Measurements from ENCODE around the gene ERMARD. TPM values are rescaled to one million over a fixed set of nuclear protein-coding genes. Genes with fewer than 3 reads are reported as not detected.

Gene ERMARD
- total RNA-seq, 2 experiments from 2014 or later: 23.2 to 42.3 TPM

DNA sequence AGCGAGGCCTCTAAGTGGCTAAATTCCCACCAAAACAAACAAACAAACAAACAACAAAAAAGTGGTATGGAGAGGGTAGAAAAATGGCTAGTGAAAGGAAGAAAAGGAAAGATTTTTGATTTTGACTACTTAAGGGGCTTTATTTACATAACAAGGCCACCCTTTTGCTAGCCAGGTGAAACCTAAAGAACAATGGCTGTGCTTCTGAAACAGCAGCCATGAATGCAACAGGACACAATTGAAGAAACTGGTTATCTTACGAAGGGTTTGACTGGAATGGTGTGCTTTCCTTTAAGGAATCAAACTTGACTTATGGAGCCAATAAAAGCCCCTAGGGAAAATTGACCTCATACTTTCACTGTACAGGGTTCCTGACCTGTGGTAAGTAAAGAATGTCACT is 68.9 kb downstream of the ERMARD start:
- intact Hi-C loops (cut with micrococcal nuclease; ENCODE audit: unreplicated experiment): no loop called here
- no TSS peak for BruUV-seq (replicated peaks)

DNA sequence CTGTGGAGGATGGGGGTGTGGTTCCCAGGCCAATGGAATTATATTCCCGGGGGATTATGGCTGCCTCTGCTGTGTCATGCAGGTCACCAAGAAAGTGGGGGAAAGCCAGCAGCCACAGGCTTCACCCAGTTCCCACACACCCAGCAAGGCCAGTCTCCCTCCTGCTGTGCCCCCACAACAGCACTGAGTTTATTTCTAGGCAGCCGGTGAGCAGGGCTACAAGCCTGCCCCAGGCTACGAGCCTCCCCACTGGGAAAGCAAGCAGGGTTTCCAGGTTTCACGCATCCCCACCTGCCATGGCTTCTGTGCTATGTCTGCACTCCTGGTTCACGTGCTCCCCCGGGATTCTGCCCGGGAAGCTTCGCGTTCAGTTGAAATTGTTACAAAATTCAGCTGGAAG is 72.6 kb downstream of the ERMARD start:
- Histone ChIP-seq H3K4me1 (ENCODE audit: insufficient read depth, low read length, poor library complexity, severe bottlenecking) (no peaks in the 10 kb centered on the region), H3K9me2 (ENCODE audit: insufficient read depth, low read length) (no peaks in the 10 kb centered on the region), H2AFZ (ENCODE audit: low read length) (no peak overlapping the region), H3K79me2 (ENCODE audit: insufficient read depth, low read depth, low read length) (no peaks in the 10 kb centered on the region), H3K9me3 (ENCODE audit: low read length) (no peaks in the 10 kb centered on the region), H4K20me1 (ENCODE audit: insufficient read depth, low read length) (no peaks in the 10 kb centered on the region), H3K4me3 (ENCODE audit: low read depth, low read length, poor library complexity, severe bottlenecking) (no peak overlapping the region), H3K27ac (ENCODE audit: low read depth, low read length, poor library complexity, severe bottlenecking) (no peak overlapping the region), H3K4me2 (ENCODE audit: low read length) (no peak overlapping the region), H3K36me3 (ENCODE audit: insufficient read depth, low read length) (no peaks in the 10 kb centered on the region)
- DNase-seq (ENCODE audit: low spot score): no peak
- BruUV-seq (replicated peaks): no TSS peak
- intact Hi-C loops (cut with micrococcal nuclease; ENCODE audit: unreplicated experiment): no loop called here
- TF ChIP-seq, protein P1, sequence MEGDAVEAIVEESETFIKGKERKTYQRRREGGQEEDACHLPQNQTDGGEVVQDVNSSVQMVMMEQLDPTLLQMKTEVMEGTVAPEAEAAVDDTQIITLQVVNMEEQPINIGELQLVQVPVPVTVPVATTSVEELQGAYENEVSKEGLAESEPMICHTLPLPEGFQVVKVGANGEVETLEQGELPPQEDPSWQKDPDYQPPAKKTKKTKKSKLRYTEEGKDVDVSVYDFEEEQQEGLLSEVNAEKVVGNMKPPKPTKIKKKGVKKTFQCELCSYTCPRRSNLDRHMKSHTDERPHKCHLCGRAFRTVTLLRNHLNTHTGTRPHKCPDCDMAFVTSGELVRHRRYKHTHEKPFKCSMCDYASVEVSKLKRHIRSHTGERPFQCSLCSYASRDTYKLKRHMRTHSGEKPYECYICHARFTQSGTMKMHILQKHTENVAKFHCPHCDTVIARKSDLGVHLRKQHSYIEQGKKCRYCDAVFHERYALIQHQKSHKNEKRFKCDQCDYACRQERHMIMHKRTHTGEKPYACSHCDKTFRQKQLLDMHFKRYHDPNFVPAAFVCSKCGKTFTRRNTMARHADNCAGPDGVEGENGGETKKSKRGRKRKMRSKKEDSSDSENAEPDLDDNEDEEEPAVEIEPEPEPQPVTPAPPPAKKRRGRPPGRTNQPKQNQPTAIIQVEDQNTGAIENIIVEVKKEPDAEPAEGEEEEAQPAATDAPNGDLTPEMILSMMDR (conservative IDR thresholded peaks at IDR 0.05; ENCODE audit: low read length): no peak
- no peak for TF ChIP-seq EZH2phosphoT487 (IDR thresholded peaks at IDR 0.05; ENCODE audit: borderline replicate concordance, low read depth, low read length)
- POLR2A ChIA-PET: interaction anchor here (0.7 to 4.5 kb wide), 2 partner anchors 19 to 385 kb away, joined by 4 to 22 read pairs; no protein-coding TSS in a partner anchor
- CTCF ChIA-PET (ENCODE audit: unreplicated experiment): no interaction called here

More for the DNA sequence above, 68.9 kb downstream of the ERMARD start:
- no peak for DNase-seq (ENCODE audit: low spot score)
- no peak for TF ChIP-seq EZH2phosphoT487 (IDR thresholded peaks at IDR 0.05; ENCODE audit: borderline replicate concordance, low read depth, low read length)
- TF ChIP-seq, protein P1 (conservative IDR thresholded peaks at IDR 0.05; ENCODE audit: low read length): no peak
- CTCF ChIA-PET (ENCODE audit: unreplicated experiment): no interaction called here
- no peaks in the 10 kb centered on the region; the same call in 1 of the 2 replicates for H3K36me3 ChIP-seq (ENCODE audit: insufficient read depth, low read length)
- H3K4me2 ChIP-seq (ENCODE audit: low read length): no peak overlapping the region
- no peak overlapping the region for H3K27ac ChIP-seq (ENCODE audit: low read depth, low read length, poor library complexity, severe bottlenecking)
- no peaks in the 10 kb centered on the region for H4K20me1 ChIP-seq (ENCODE audit: insufficient read depth, low read length)
- no peaks in the 10 kb centered on the region for H3K4me1 ChIP-seq (ENCODE audit: insufficient read depth, low read length, poor library complexity, severe bottlenecking)
- 0 out of 2 replicates have a peak, but pooled peaks cover 11% of the 10 kb centered on the region for H3K9me3 ChIP-seq (ENCODE audit: low read length)
- H3K79me2 ChIP-seq (ENCODE audit: insufficient read depth, low read depth, low read length): no peaks in the 10 kb centered on the region
- no peak overlapping the region for H2AFZ ChIP-seq (ENCODE audit: low read length)
- no peaks in the 10 kb centered on the region for H3K9me2 ChIP-seq (ENCODE audit: insufficient read depth, low read length)
- POLR2A ChIA-PET: interaction anchor here (1.7 kb wide), 1 partner anchor 17 kb away, joined by 4 read pairs; no protein-coding TSS in a partner anchor
- no peak overlapping the region for H3K4me3 ChIP-seq (ENCODE audit: low read depth, low read length, poor library complexity, severe bottlenecking)

DNA sequence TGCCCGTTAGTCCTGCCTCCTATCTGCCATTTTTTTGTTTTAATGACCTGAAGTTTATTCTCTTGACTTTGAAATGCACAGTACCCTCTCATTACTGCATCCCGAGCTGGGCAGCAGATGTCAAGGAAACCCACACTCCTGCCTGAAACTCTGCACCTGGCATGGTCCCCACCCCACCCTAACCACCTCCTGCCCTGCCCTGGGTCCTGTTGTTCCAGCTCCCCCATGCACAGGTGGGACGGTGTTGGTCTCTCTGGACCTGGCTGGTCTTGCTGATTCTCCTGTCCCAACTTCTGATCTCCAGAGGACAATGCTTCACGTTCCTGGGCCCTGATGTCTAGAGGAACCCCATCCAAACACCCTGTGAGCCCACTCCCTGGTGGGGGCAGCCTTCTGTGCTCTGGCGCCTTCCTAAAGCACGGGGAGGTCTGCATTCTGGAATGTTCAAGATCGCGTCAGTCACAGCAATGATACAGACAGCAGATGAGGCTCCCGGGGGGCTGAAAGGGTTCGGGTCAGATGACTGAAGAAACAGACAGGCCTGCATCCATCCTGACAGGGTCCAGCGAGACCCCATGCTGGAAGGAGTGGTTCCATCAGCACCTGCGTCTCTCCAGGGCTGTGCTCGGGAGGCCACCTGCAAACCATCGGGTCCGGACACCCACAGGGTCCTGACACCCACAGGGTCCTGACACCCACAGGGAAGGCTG is 73.6 kb downstream of the ERMARD start:
- Histone ChIP-seq H4K20me1 (ENCODE audit: insufficient read depth, low read length) (no peaks in the 10 kb centered on the region), H3K9me2 (ENCODE audit: insufficient read depth, low read length) (no peaks in the 10 kb centered on the region), H3K27ac (ENCODE audit: low read depth, low read length, poor library complexity, severe bottlenecking) (no peak overlapping the region), H3K4me2 (ENCODE audit: low read length) (no peak overlapping the region), H3K4me3 (ENCODE audit: low read depth, low read length, poor library complexity, severe bottlenecking) (no peak overlapping the region), H3K79me2 (ENCODE audit: insufficient read depth, low read depth, low read length) (no peaks in the 10 kb centered on the region), H3K4me1 (ENCODE audit: insufficient read depth, low read length, poor library complexity, severe bottlenecking) (no peaks in the 10 kb centered on the region), H3K36me3 (ENCODE audit: insufficient read depth, low read length) (no peaks in the 10 kb centered on the region), H3K9me3 (ENCODE audit: low read length) (no peaks in the 10 kb centered on the region), H2AFZ (ENCODE audit: low read length) (no peak overlapping the region)
- TF ChIP-seq, protein P1 (conservative IDR thresholded peaks at IDR 0.05; ENCODE audit: low read length): no peak
- TF ChIP-seq EZH2phosphoT487 (IDR thresholded peaks at IDR 0.05; ENCODE audit: borderline replicate concordance, low read depth, low read length): no peak
- ChIA-PET POLR2A (interaction anchor here (4.5 kb wide), 1 partner anchor 20 kb away, joined by 22 read pairs; no protein-coding TSS in a partner anchor), CTCF (ENCODE audit: unreplicated experiment) (no interaction called here)
- DNase-seq (ENCODE audit: low spot score): no peak
- BruUV-seq (replicated peaks): no TSS peak
- intact Hi-C loops (cut with micrococcal nuclease; ENCODE audit: unreplicated experiment): no loop called here
